Upper lobe of left lung (tissue), 4 donors: Measurements from ENCODE around the gene GSK3A.

Experiments used
- CTCF ChIP-seq, 6 experiments: fragments of 450-650 bp in 4 of 6; fragments of 200-600 bp in 2 of 6; sonication (generic) in 2 of 6; IDR thresholded peaks; one replicate each; pipeline ENCODE4 v1.5.1; 2016 to 2019; ENCODE audit warnings: antibody characterized with exemption in 6 of 6
- EP300 ChIP-seq, 4 donors: sonication (generic); formaldehyde crosslinking; IDR thresholded peaks; one replicate each; pipeline ENCODE4 v1.5.1; 2017; ENCODE audit warnings: antibody characterized with exemption in 4 of 4, control low read depth in 2 of 4
- POLR2A ChIP-seq, 4 donors: fragments of 450-650 bp; IDR thresholded peaks; one replicate each; pipeline ENCODE4 v1.5.1; 2016 to 2017; ENCODE audit warnings: antibody characterized with exemption in 4 of 4, mild to moderate bottlenecking in 2 of 4

GRCh38 chr19:42250183-42250665, 7.8 kb upstream of the GSK3A start:
- TF ChIP-seq CTCF (IDR thresholded peaks at IDR 0.05), result no peak
- TF ChIP-seq EP300 (IDR thresholded peaks at IDR 0.05), result no peak
- no peak for TF ChIP-seq POLR2A (IDR thresholded peaks at IDR 0.05)
